Right lobe of liver (tissue), 4 donors: ENCODE results near the gene IFT43.

ENCODE experiments used
- POLR2A ChIP-seq: fragments of 450-650 bp; IDR thresholded peaks from one replicate; pipeline ENCODE4 v1.6.1; 2017; ENCODE audit warnings: antibody characterized with exemption, mild to moderate bottlenecking
- TF ChIP-seq, protein P1 (sequence below), 4 donors: fragments of 200-600 bp in 3 of 4; fragments of 450-650 bp in 1 of 4; IDR thresholded peaks; one replicate each; pipeline versions ENCODE4 v1.5.1 to v1.8.0; 2016 to 2022; ENCODE audit warnings: antibody characterized with exemption in 4 of 4, mild to moderate bottlenecking in 2 of 4
- donor health status: DM: no; HTN: no; CAD: no.
- donor health status: DM: no; HTN: no; CAD: no.
- donor health status: DM: no; HTN: yes; CAD: no.

DNA sequence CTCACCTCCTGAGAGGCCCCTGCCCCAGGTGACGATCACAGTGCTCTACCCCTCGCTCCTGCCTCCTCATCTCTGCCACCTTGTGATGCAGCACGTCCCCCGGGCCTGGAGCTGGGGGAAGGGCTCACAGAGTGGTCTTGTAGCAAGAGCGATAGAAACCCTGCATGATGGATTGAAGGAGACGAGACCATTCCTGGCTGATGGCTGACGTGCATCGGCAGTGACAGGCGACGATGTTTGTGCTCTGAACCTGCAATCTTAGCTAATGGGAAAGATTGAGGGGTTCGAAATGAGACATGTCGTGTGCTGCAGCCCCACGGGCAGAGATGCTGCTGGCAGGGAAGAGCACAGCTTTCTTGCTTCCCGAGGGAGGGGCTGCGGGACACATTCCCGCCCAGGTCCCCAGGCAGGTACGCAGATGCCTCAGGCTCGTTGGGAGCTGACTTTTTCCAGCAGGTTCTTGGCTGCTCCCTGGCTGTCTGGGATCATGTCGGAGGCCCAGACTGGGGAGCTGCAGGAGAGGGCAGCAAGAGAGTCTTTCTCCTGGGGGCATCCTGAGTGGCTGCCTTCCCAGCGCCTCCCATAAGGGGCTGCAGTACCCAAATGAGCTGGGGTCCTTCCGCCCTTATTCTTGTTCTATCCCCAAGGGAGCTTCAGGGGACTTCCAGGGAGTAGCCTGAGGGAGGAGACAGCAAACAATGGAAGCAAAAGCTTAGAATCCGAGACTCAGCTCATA lies 127.5 kb downstream of the IFT43 start:
- TF ChIP-seq, protein P1, sequence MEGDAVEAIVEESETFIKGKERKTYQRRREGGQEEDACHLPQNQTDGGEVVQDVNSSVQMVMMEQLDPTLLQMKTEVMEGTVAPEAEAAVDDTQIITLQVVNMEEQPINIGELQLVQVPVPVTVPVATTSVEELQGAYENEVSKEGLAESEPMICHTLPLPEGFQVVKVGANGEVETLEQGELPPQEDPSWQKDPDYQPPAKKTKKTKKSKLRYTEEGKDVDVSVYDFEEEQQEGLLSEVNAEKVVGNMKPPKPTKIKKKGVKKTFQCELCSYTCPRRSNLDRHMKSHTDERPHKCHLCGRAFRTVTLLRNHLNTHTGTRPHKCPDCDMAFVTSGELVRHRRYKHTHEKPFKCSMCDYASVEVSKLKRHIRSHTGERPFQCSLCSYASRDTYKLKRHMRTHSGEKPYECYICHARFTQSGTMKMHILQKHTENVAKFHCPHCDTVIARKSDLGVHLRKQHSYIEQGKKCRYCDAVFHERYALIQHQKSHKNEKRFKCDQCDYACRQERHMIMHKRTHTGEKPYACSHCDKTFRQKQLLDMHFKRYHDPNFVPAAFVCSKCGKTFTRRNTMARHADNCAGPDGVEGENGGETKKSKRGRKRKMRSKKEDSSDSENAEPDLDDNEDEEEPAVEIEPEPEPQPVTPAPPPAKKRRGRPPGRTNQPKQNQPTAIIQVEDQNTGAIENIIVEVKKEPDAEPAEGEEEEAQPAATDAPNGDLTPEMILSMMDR (IDR thresholded peaks at IDR 0.05): no peak
- no peak for TF ChIP-seq POLR2A
